ENCODE results near the gene HNRNPUL1. TPM values are rescaled to one million over a fixed set of nuclear protein-coding genes. Genes with fewer than 3 reads are reported as not detected.

The HNRNPUL1 gene
- total and polyA plus RNA-seq, 2 of the 8 experiments (the other 6 are each of a cell fraction or from before 2014, with no cell fraction given): 99.5 to 264 TPM

DNA sequence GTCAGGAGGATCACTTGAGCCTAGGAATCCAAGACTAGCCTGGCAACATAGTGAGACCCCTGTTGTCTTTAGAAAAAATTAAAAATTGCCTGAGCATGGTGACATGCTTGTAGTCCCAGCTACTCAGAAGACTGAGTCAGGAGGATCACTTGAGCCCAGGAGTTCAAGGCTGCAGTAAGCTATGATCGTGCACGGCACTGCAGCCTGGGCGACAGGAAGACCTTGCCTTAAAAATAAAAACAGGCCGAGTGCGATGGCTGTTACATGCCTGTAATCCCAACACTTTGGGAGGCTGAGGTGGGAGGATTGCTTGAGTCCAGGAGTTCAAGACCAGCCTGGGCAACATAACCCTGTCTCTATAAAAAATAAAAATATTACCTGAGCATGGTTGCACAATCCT lies 5.4 kb downstream of the HNRNPUL1 start:
- no peak overlapping the region for H3K14ac ChIP-seq (ENCODE audit: insufficient read length)
- no peak overlapping the region for H4K8ac ChIP-seq (ENCODE audit: extremely low read depth, insufficient read depth, low read length)
- H2BK5ac ChIP-seq (ENCODE audit: low read depth, low read length): no peak overlapping the region
- no peaks in the 10 kb centered on the region for H3K27me3 ChIP-seq (replicated peaks in 1 of 4; ENCODE audit: control insufficient read depth in 3 of 4, extremely low read depth in 1 of 4, insufficient read depth in 3 of 4, low read length in 3 of 4)
- H4K20me1 ChIP-seq (replicated peaks in 1 of 2; ENCODE audit: control insufficient read depth in 1 of 2, insufficient read depth in 2 of 2, low read length in 2 of 2): peaks cover 12 to 22% of the 10 kb centered on the region in 2 experiments
- FAIRE-seq: no peak
- H2BK12ac ChIP-seq (ENCODE audit: low read depth, low read length): no peak overlapping the region
- no peak overlapping the region for H3K4ac ChIP-seq (replicated peaks; ENCODE audit: insufficient read length, low read depth, low read length)
- DNase-seq (ENCODE audit: low read depth in 1 of 2, low spot score in 2 of 2): no peak
- H2BK120ac ChIP-seq (replicated peaks; ENCODE audit: low read depth, low read length): no peak overlapping the region
- H3K79me1 ChIP-seq (ENCODE audit: low read depth, low read length): peaks cover 18% of the 10 kb centered on the region
- no peaks in the 10 kb centered on the region for H3K9me3 ChIP-seq (ENCODE audit: insufficient read depth in 2 of 2, low read depth in 1 of 2, low read length in 1 of 2)
- H2AK5ac ChIP-seq (ENCODE audit: low read depth, low read length): no peak overlapping the region
- ChIA-PET CTCF (ENCODE audit: partially characterized antibody) (interaction anchor here (0.6 to 1.3 kb wide), 4 partner anchors 11 to 65 kb away, joined by 3 to 6 read pairs (median 4); no protein-coding TSS in a partner anchor), POLR2A (ENCODE audit: partially characterized antibody) (interaction anchor here (0.6 to 38.6 kb wide), 7 partner anchors 10 to 1227 kb away, joined by 3 to 579 read pairs (median 3); partner anchors contain the start of gene CCDC97)
- H2BK15ac ChIP-seq (ENCODE audit: low read length): no peak overlapping the region
- no peak overlapping the region for H3K18ac ChIP-seq (ENCODE audit: extremely low read depth, low read length)
- H4K91ac ChIP-seq (replicated peaks; ENCODE audit: insufficient read length, low read length): no peak overlapping the region
- peaks cover 57 to 70% (median 63%) of the 10 kb centered on the region in 4 experiments for H3K36me3 ChIP-seq (ENCODE audit: control insufficient read depth in 2 of 4, insufficient read depth in 4 of 4, low read length in 3 of 4)
- peaks cover 0 to 10% (median 5%) of the 10 kb centered on the region in 4 experiments; a peak in 6 of 7 replicates for H3K4me1 ChIP-seq (replicated peaks in 1 of 4; ENCODE audit: control insufficient read depth in 3 of 4, insufficient read depth in 4 of 4, low read length in 3 of 4)
- H3K27ac ChIP-seq (ENCODE audit: low read depth, low read length): no peak overlapping the region
- H3K79me2 ChIP-seq (ENCODE audit: control insufficient read depth in 1 of 2, insufficient read depth in 2 of 2, low read length in 2 of 2): peaks cover 39 to 50% of the 10 kb centered on the region in 2 experiments
- no peak overlapping the region for H3K9ac ChIP-seq (replicated peaks in 1 of 4; ENCODE audit: extremely low read depth in 1 of 4, low read depth in 3 of 4, low read length in 3 of 4)
- H2AFZ ChIP-seq (ENCODE audit: low read length): no peak overlapping the region
- H4K5ac ChIP-seq (ENCODE audit: insufficient read length, low read depth, low read length): no peak overlapping the region
- 90% methylated on average over 5 of the region's 5 CpGs; no CpG with 5 or more reads in 1 of the 2 experiments for WGBS, 2 experiments (ENCODE audit: extremely low coverage in 1 of 2, insufficient coverage in 1 of 2, insufficient read length in 1 of 2, insufficient replicate concordance in 2 of 2, low coverage in 1 of 2, low lambda C conversion rate in 2 of 2, missing lambda C conversion rate in 1 of 2)
- H2BK20ac ChIP-seq (ENCODE audit: low read length): no peak overlapping the region
- no peak overlapping the region for H3K4me3 ChIP-seq (ENCODE audit: extremely low read depth in 1 of 4, insufficient read depth in 2 of 4, low read depth in 3 of 4, low read length in 4 of 4)
- no peak overlapping the region for H3K23ac ChIP-seq (ENCODE audit: insufficient read length)
- peaks cover 5% of the 10 kb centered on the region for H3K23me2 ChIP-seq (ENCODE audit: low read depth, low read length)
- no peak overlapping the region for H3K4me2 ChIP-seq (ENCODE audit: insufficient read depth in 1 of 2, low read depth in 2 of 2, low read length in 2 of 2)
- H3K56ac ChIP-seq (replicated peaks; ENCODE audit: insufficient read length, low read depth, low read length): no peak overlapping the region
- TF ChIP-seq TAF1 (IDR thresholded peaks at IDR 0.05; ENCODE audit: low read depth, low read length) (no peak), GABPA (IDR thresholded peaks at IDR 0.05; ENCODE audit: borderline replicate concordance, insufficient read depth, low read length) (no peak), ASH2L (IDR thresholded peaks at IDR 0.05; ENCODE audit: low read length) (no peak), PHF8 (conservative IDR thresholded peaks at IDR 0.05; ENCODE audit: low read depth, low read length) (no peak), TBP (IDR thresholded peaks at IDR 0.05; ENCODE audit: low read depth, low read length) (no peak), HDAC2 (IDR thresholded peaks at IDR 0.05; ENCODE audit: borderline replicate concordance in 1 of 2, low read depth in 2 of 2, low read length in 2 of 2) (no peak), GTF2F1 (IDR thresholded peaks at IDR 0.05; ENCODE audit: borderline replicate concordance, low read depth, low read length) (no peak), BRCA1 (IDR thresholded peaks at IDR 0.05; ENCODE audit: low read depth, low read length) (no peak), CEBPB (IDR thresholded peaks at IDR 0.05; ENCODE audit: low read depth, low read length) (no peak), BACH1 (IDR thresholded peaks at IDR 0.05; ENCODE audit: low read length) (no peak), JUN (IDR thresholded peaks at IDR 0.05; ENCODE audit: low read depth, low read length) (no peak), CREB1 (IDR thresholded peaks at IDR 0.05) (no peak), SP2 (IDR thresholded peaks at IDR 0.05; ENCODE audit: low read length) (no peak), BCL11A (IDR thresholded peaks at IDR 0.05; ENCODE audit: low read depth in 2 of 2, low read length in 2 of 2) (no peak), TAF7 (optimal IDR thresholded peaks at IDR 0.05; ENCODE audit: borderline replicate concordance, low read depth, low read length) (no peak), HDAC6 (IDR thresholded peaks at IDR 0.05; ENCODE audit: low read depth, low read length) (no peak)
